CD4-positive, alpha-beta T cell (primary cell): Measurements from ENCODE around the gene URGCP. TPM values are rescaled to one million over a fixed set of nuclear protein-coding genes. Genes with fewer than 3 reads are reported as not detected.

Source experiments
- ATAC-seq: fragments of 200-7000 bp; cut with Tn5 transposase; one replicate; pipeline ENCODE4 v1.10.0; 2022; ENCODE audit warnings: mild to moderate bottlenecking; ENCODE audit not compliant: poor library complexity
- CTCF ChIA-PET: fragments of 350-600 bp; sonication (Branson Sonifier 250); formaldehyde crosslinking; loops from one replicate; lab custom pipeline; 2021; ENCODE audit warnings: antibody characterized with exemption, inconsistent platforms; lab: Charles Lee
- POLR2A ChIA-PET: fragments of 350-600 bp; sonication (Branson Sonifier 250); formaldehyde crosslinking; loops from one replicate; lab custom pipeline; 2021; ENCODE audit warnings: antibody characterized with exemption, inconsistent platforms; lab: Charles Lee
- DNase-seq, 14 experiments: peaks; one replicate each; pipeline ENCODE4 v3.0.0-alpha.2; 2013 to 2020; ENCODE audit warnings: mixed read lengths in 2 of 14
- H3K27ac ChIP-seq, 2 donors: one replicate each; pipeline versions ENCODE4 v1.5.1 to v1.7.0; 2013; ENCODE audit warnings: low read length in 2 of 2, low read depth in 1 of 2, mild to moderate bottlenecking in 1 of 2
- H3K27me3 ChIP-seq, 2 experiments: 1 replicate in 1 of 2; 2 replicates in 1 of 2; pipeline versions ENCODE4 v1.6.1 to v1.7.0; 2013; ENCODE audit warnings: low read length in 2 of 2, control low read depth in 1 of 2, mild to moderate bottlenecking in 1 of 2, moderate library complexity in 1 of 2; ENCODE audit not compliant: insufficient read depth in 2 of 2, control insufficient read depth in 1 of 2
- H3K36me3 ChIP-seq: one replicate; pipeline ENCODE4 v1.6.1; 2013; ENCODE audit warnings: low read length, control low read depth; ENCODE audit not compliant: insufficient read depth
- H3K4me1 ChIP-seq: one replicate; pipeline ENCODE4 v1.6.1; 2013; ENCODE audit warnings: low read length, control low read depth; ENCODE audit not compliant: insufficient read depth
- H3K4me3 ChIP-seq: one replicate; pipeline ENCODE4 v1.5.1; 2013; ENCODE audit warnings: mild to moderate bottlenecking, low read length, moderate library complexity
- H3K9me3 ChIP-seq, 2 experiments: 1 replicate in 1 of 2; 2 replicates in 1 of 2; pipeline versions ENCODE4 v1.6.1 to v1.7.0; 2013; ENCODE audit warnings: low read length in 2 of 2, mild to moderate bottlenecking in 2 of 2, control low read depth in 1 of 2, moderate library complexity in 1 of 2; ENCODE audit not compliant: control insufficient read depth in 1 of 2, insufficient read depth in 1 of 2
- H3K27ac Mint-ChIP-seq: one replicate; pipeline ENCODE4 v1.8.0; 2020; ENCODE audit warnings: mixed read lengths
- H3K27me3 Mint-ChIP-seq: one replicate; pipeline ENCODE4 v1.8.0; 2021; ENCODE audit warnings: mixed read lengths
- H3K36me3 Mint-ChIP-seq: one replicate; pipeline ENCODE4 v1.8.0; 2021; ENCODE audit warnings: low read depth, mixed read lengths
- H3K4me1 Mint-ChIP-seq: one replicate; pipeline ENCODE4 v1.8.0; 2021; ENCODE audit warnings: low read depth, mixed read lengths
- H3K4me3 Mint-ChIP-seq: one replicate; pipeline ENCODE4 v1.8.0; 2020; ENCODE audit warnings: mild to moderate bottlenecking, mixed read lengths
- H3K9me3 Mint-ChIP-seq: one replicate; pipeline ENCODE4 v1.8.0; 2020; ENCODE audit warnings: mixed read lengths
- CTCF ChIP-seq: fragments of 200-600 bp; IDR thresholded peaks from one replicate; pipeline ENCODE4 v1.8.0; 2022; ENCODE audit warnings: antibody characterized with exemption, mild to moderate bottlenecking
- intact Hi-C, 2 experiments: fragments of 100-400 bp; cut with DNase I in 1 of 2; cut with micrococcal nuclease in 1 of 2; formaldehyde crosslinking; loops; one replicate each; pipeline versions ENCODE4 v1.15.1 to v1.9.0; 2023 to 2025; cut with DNase I, micrococcal nuclease
- total RNA-seq, 174 experiments: library from RNA in 2 of 174; stranded (reverse) in 2 of 174; gene quantifications; one replicate each; pipeline ENCODE4 v1.2.3 and lab custom pipeline; 2021 to 2026

URGCP gene
- total RNA-seq, 2 experiments from 2014 or later, result 21.8 to 22.5 TPM

- H3K9me3 ChIP-seq, result no peaks in the 10 kb centered on the region
- TF ChIP-seq CTCF, result no peak
- intact Hi-C loops, result no loop called here
- ATAC-seq, result no peak
- Mint-ChIP-seq H3K9me3 (no peaks in the 10 kb centered on the region), H3K27ac (no peak overlapping the region), H3K36me3 (peaks cover 17% of the 10 kb centered on the region), H3K27me3 (no peaks in the 10 kb centered on the region), H3K4me1 (no peaks in the 10 kb centered on the region), H3K4me3 (no peak overlapping the region)
- ChIA-PET POLR2A (no interaction called here), CTCF (no interaction called here)
- H3K36me3 ChIP-seq, result peaks cover 4% of the 10 kb centered on the region
- H3K27ac ChIP-seq, result no peak overlapping the region
- DNase-seq, result no peak
- H3K4me1 ChIP-seq, result no peaks in the 10 kb centered on the region
- H3K27me3 ChIP-seq, result no peaks in the 10 kb centered on the region
- H3K4me3 ChIP-seq, result no peak overlapping the region
These were observed 35.9 kb upstream of the URGCP start for GRCh38 chr7:43942250-43942649.

GRCh38 chr7:43938892-43939482 lies 32.6 kb upstream of the URGCP start:
- no peak for DNase-seq
- no peaks in the 10 kb centered on the region for H3K9me3 ChIP-seq
- no peaks in the 10 kb centered on the region for H3K36me3 Mint-ChIP-seq
- no peaks in the 10 kb centered on the region for H3K4me1 Mint-ChIP-seq
- H3K4me3 Mint-ChIP-seq, result no peak overlapping the region
- no peak for ATAC-seq
- POLR2A ChIA-PET, result interaction anchor here (1.8 kb wide), 1 partner anchor 13 kb away, joined by 4 read pairs; the partner anchor contains the start of gene UBE2D4
- H3K4me3 ChIP-seq, result no peak overlapping the region
- TF ChIP-seq CTCF, result no peak
- H3K27me3 ChIP-seq, result no peaks in the 10 kb centered on the region
- no peak overlapping the region for H3K27ac ChIP-seq
- H3K27me3 Mint-ChIP-seq, result no peaks in the 10 kb centered on the region
- H3K9me3 Mint-ChIP-seq, result no peaks in the 10 kb centered on the region
- CTCF ChIA-PET, result interaction anchor here (0.6 kb wide), 1 partner anchor 214 kb away, joined by 4 read pairs; no protein-coding TSS in a partner anchor
- H3K4me1 ChIP-seq, result no peaks in the 10 kb centered on the region
- H3K27ac Mint-ChIP-seq, result no peak overlapping the region
- peaks cover 4% of the 10 kb centered on the region for H3K36me3 ChIP-seq
- intact Hi-C loops, result no loop called here

GRCh38 chr7:43937444-43937843 lies 31.0 kb upstream of the URGCP start:
- CTCF ChIA-PET, result no interaction called here
- no peak overlapping the region for H3K27ac ChIP-seq
- no peak overlapping the region for H3K4me3 Mint-ChIP-seq
- H3K4me1 ChIP-seq, result no peaks in the 10 kb centered on the region
- no peaks in the 10 kb centered on the region for H3K27me3 Mint-ChIP-seq
- no peaks in the 10 kb centered on the region for H3K9me3 Mint-ChIP-seq
- no peaks in the 10 kb centered on the region for H3K9me3 ChIP-seq
- no peaks in the 10 kb centered on the region for H3K36me3 Mint-ChIP-seq
- H3K4me3 ChIP-seq, result no peak overlapping the region
- POLR2A ChIA-PET, result no interaction called here
- intact Hi-C loops, result no loop called here
- no peaks in the 10 kb centered on the region for H3K36me3 ChIP-seq
- no peaks in the 10 kb centered on the region for H3K4me1 Mint-ChIP-seq
- H3K27me3 ChIP-seq, result no peaks in the 10 kb centered on the region
- TF ChIP-seq CTCF, result no peak
- DNase-seq, result no peak
- H3K27ac Mint-ChIP-seq, result no peak overlapping the region
- ATAC-seq, result no peak
